Coronary artery (tissue), 2 donors: ENCODE data around the gene TTC31.
A peak's percentile ranks its signal among the peaks of the same experiment; 100 is the strongest.

Source experiments
- DNase-seq: peaks from one replicate; pipeline ENCODE4 v3.0.0-alpha.2; 2017; ENCODE audit warnings: low spot score
- H3K27ac ChIP-seq, 2 donors: fragments of 200-600 bp; sonication (generic); one replicate each; pipeline ENCODE4 v1.5.1; 2016 to 2019
- H3K4me3 ChIP-seq: fragments of 200-600 bp; sonication (generic); 2 replicates; pipeline ENCODE4 v1.5.1; 2016; ENCODE audit warnings: mild to moderate bottlenecking, moderate library complexity
- CTCF ChIP-seq: fragments of 200-600 bp; sonication (generic); IDR thresholded peaks from one replicate; pipeline ENCODE4 v1.5.1; 2019; ENCODE audit warnings: antibody characterized with exemption

TTC31 gene

GRCh38 chr2:74471332-74472065 is 11.4 kb upstream of the TTC31 start:
- Histone ChIP-seq H3K27ac (peak overlapping the region; percentile 78 to 92), H3K4me3 (peak overlapping the region; percentile 81)
- no peak for DNase-seq
- no peak for TF ChIP-seq CTCF

GRCh38 chr2:74472086-74472944 is 10.6 kb upstream of the TTC31 start, which contains the start of gene MRPL53:
MRPL53 (minus strand) TSS chr2:74472680; CDS start chr2:74472660, 20 bp downstream.
- H3K27ac ChIP-seq = peak within 1 kb of the TSS; percentile 78 to 92
- DNase-seq = peak; percentile 95
- peak within 1 kb of the TSS; percentile 81 for H3K4me3 ChIP-seq
- no peak for TF ChIP-seq CTCF

- no peak for DNase-seq
- peak overlapping the region; percentile 78 to 92 for H3K27ac ChIP-seq
- TF ChIP-seq CTCF = no peak
- peak overlapping the region; percentile 81 for H3K4me3 ChIP-seq
Measured at GRCh38 chr2:74472945-74473258, 10.0 kb upstream of the TTC31 start.

GRCh38 chr2:74474481-74474880 is 8.4 kb upstream of the TTC31 start:
- DNase-seq = no peak
- no peak overlapping the region for H3K4me3 ChIP-seq
- no peak for TF ChIP-seq CTCF
- no peak overlapping the region for H3K27ac ChIP-seq

GRCh38 chr2:74474899-74475298 is 8.0 kb upstream of the TTC31 start:
- DNase-seq = no peak
- Histone ChIP-seq H3K27ac (no peak overlapping the region), H3K4me3 (no peak overlapping the region)
- TF ChIP-seq CTCF = no peak

- no peak for DNase-seq
- TF ChIP-seq CTCF = no peak
- H3K27ac ChIP-seq = no peak overlapping the region
- peak overlapping the region; percentile 80 for H3K4me3 ChIP-seq
Measured at GRCh38 chr2:74481431-74481830, 1.4 kb upstream of the TTC31 start.
